HG03571 (cell line): Measurements from ENCODE around the gene GCNT4.
"Not testable (repeated sequence)": the region's sequence is repeated elsewhere in the genome, so short reads cannot be mapped to it uniquely, and the experiment has no call there.

Experiments used
- ATAC-seq: cut with Tn5 transposase; IDR thresholded peaks from one replicate; pipeline ENCODE4 v1.9.1; 2021; ENCODE audit not compliant: unreplicated experiment

GCNT4 gene

GRCh38 chr5:75052192-75053053, at the start of gene GCNT4:
TSS of gene GCNT4 (minus strand) at chr5:75052558. CDS start at chr5:75030037, 22,521 bp downstream.
- no peak for ATAC-seq

GRCh38 chr5:75095956-75096355, 43.6 kb upstream of the GCNT4 start:
- not testable (repeated sequence) for ATAC-seq

GRCh38 chr5:75091597-75091996, 39.2 kb upstream of the GCNT4 start:
- no peak for ATAC-seq

GRCh38 chr5:75089662-75090061, 37.3 kb upstream of the GCNT4 start:
- ATAC-seq, result no peak

GRCh38 chr5:75089137-75089536, 36.8 kb upstream of the GCNT4 start:
- no peak for ATAC-seq

GRCh38 chr5:75088648-75089047, 36.3 kb upstream of the GCNT4 start:
- no peak for ATAC-seq

- ATAC-seq, result no peak
These were observed 29.2 kb upstream of the GCNT4 start for GRCh38 chr5:75081510-75081909.

GRCh38 chr5:75079346-75079745, 27.0 kb upstream of the GCNT4 start:
- ATAC-seq, result not testable (repeated sequence)

- no peak for ATAC-seq
These were observed 25.7 kb upstream of the GCNT4 start for GRCh38 chr5:75078027-75078426.

- no peak for ATAC-seq
These were observed 19.7 kb upstream of the GCNT4 start for GRCh38 chr5:75072061-75072460.

- no peak for ATAC-seq
These were observed 18.7 kb upstream of the GCNT4 start for GRCh38 chr5:75071100-75071499.

GRCh38 chr5:75067434-75067833, 15.1 kb upstream of the GCNT4 start:
- no peak for ATAC-seq

- no peak for ATAC-seq
These were observed 10.7 kb upstream of the GCNT4 start for GRCh38 chr5:75062925-75063531.

GRCh38 chr5:75059912-75060545, 7.7 kb upstream of the GCNT4 start:
- ATAC-seq, result no peak

- ATAC-seq, result no peak
These were observed 6.7 kb upstream of the GCNT4 start for GRCh38 chr5:75058986-75059535.

GRCh38 chr5:75057561-75057960, 5.2 kb upstream of the GCNT4 start:
- no peak for ATAC-seq

- ATAC-seq, result no peak
These were observed 3.4 kb upstream of the GCNT4 start for GRCh38 chr5:75055727-75056144.

GRCh38 chr5:75054134-75054930, 2.0 kb upstream of the GCNT4 start:
- no peak for ATAC-seq

- ATAC-seq, result no peak
These were observed 1.2 kb upstream of the GCNT4 start for GRCh38 chr5:75053304-75054133.

GRCh38 chr5:75053054-75053303, 621 bp upstream of the GCNT4 start:
- ATAC-seq, result no peak
